ENCODE measurements around the gene KRT84. TPM values are rescaled to one million over a fixed set of nuclear protein-coding genes. Genes with fewer than 3 reads are reported as not detected.

The KRT84 gene
- total RNA-seq, 1 donor from 2014 or later = not detected

- intact Hi-C loops (cut with DNase I) = no loop called here
- ATAC-seq = peak; percentile 31
Observed at GRCh38 chr12:52391618-52392002, 6.2 kb upstream of the KRT84 start.

GRCh38 chr12:52390739-52391617 lies 5.5 kb upstream of the KRT84 start:
- DNase-seq (ENCODE audit: low spot score) = no peak
- intact Hi-C loops (cut with DNase I) = no loop called here
- ATAC-seq = peak; percentile 32

More at GRCh38 chr12:52391618-52392002, 6.2 kb upstream of the KRT84 start:
- no peak for DNase-seq (ENCODE audit: low spot score)

GRCh38 chr12:52389313-52390207 lies 4.1 kb upstream of the KRT84 start:
- intact Hi-C loops (cut with DNase I) = no loop called here
- no peak for ATAC-seq
- no peak for DNase-seq (ENCODE audit: low spot score)

GRCh38 chr12:52387859-52388258 lies 2.4 kb upstream of the KRT84 start:
- DNase-seq (ENCODE audit: low spot score) = no peak
- intact Hi-C loops (cut with DNase I) = no loop called here
- ATAC-seq = no peak

GRCh38 chr12:52383331-52383730 lies 2.1 kb downstream of the KRT84 start:
- ATAC-seq = no peak
- DNase-seq (ENCODE audit: low spot score) = no peak
- intact Hi-C loops (cut with DNase I) = no loop called here

- intact Hi-C loops (cut with DNase I) = no loop called here
- DNase-seq (ENCODE audit: low spot score) (no peak), ATAC-seq (no peak)
Observed at GRCh38 chr12:52382854-52383253, 2.6 kb downstream of the KRT84 start.

GRCh38 chr12:52381206-52381605 lies 4.2 kb downstream of the KRT84 start:
- intact Hi-C loops (cut with DNase I) = no loop called here
- DNase-seq (ENCODE audit: low spot score) (no peak), ATAC-seq (no peak)

GRCh38 chr12:52380271-52380694 lies 5.2 kb downstream of the KRT84 start:
- DNase-seq (ENCODE audit: low spot score) (no peak), ATAC-seq (no peak)
- intact Hi-C loops (cut with DNase I) = no loop called here

- intact Hi-C loops (cut with DNase I) = loop anchor here (10.0 kb wide), 1 partner anchor 495 kb away; no protein-coding TSS in a partner anchor
- ATAC-seq (no peak), DNase-seq (ENCODE audit: low spot score) (no peak)
Observed at GRCh38 chr12:52379536-52379935, 5.9 kb downstream of the KRT84 start.

- ATAC-seq (no peak), DNase-seq (ENCODE audit: low spot score) (no peak)
- intact Hi-C loops (cut with DNase I) = loop anchor here (10.0 kb wide), 1 partner anchor 497 kb away; no protein-coding TSS in a partner anchor
Observed at GRCh38 chr12:52378091-52378490, 7.4 kb downstream of the KRT84 start.

GRCh38 chr12:52377266-52377665 lies 8.2 kb downstream of the KRT84 start:
- DNase-seq (ENCODE audit: low spot score) (no peak), ATAC-seq (no peak)
- intact Hi-C loops (cut with DNase I) = loop anchor here (10.0 kb wide), 1 partner anchor 498 kb away; no protein-coding TSS in a partner anchor

- ATAC-seq (peak; percentile 90), DNase-seq (ENCODE audit: low spot score) (peak; percentile 90)
- intact Hi-C loops (cut with DNase I) = loop anchor here (10.0 kb wide), 1 partner anchor 502 kb away; no protein-coding TSS in a partner anchor
Observed at GRCh38 chr12:52372216-52373154, 13.0 kb downstream of the KRT84 start.

- ATAC-seq = peak; percentile 42
- intact Hi-C loops (cut with DNase I) = loop anchor here (10.0 kb wide), 1 partner anchor 503 kb away; no protein-coding TSS in a partner anchor
- no peak for DNase-seq (ENCODE audit: low spot score)
Observed at GRCh38 chr12:52371716-52372115, 13.7 kb downstream of the KRT84 start.

GRCh38 chr12:52370926-52371608 lies 14.4 kb downstream of the KRT84 start:
- DNase-seq (ENCODE audit: low spot score) = peak; percentile 81
- ATAC-seq = peak; percentile 95
- intact Hi-C loops (cut with DNase I) = loop anchor here (10.0 kb wide), 1 partner anchor 504 kb away; no protein-coding TSS in a partner anchor

GRCh38 chr12:52369809-52370208 lies 15.6 kb downstream of the KRT84 start:
- intact Hi-C loops (cut with DNase I) = loop anchor here (10.0 kb wide), 1 partner anchor 505 kb away; no protein-coding TSS in a partner anchor
- no peak for ATAC-seq
- no peak for DNase-seq (ENCODE audit: low spot score)

- intact Hi-C loops (cut with DNase I) = no loop called here
- ATAC-seq = no peak
- DNase-seq (ENCODE audit: low spot score) = no peak
Observed at GRCh38 chr12:52369211-52369610, 16.2 kb downstream of the KRT84 start.

- ATAC-seq = no peak
- intact Hi-C loops (cut with DNase I) = no loop called here
- no peak for DNase-seq (ENCODE audit: low spot score)
Observed at GRCh38 chr12:52368508-52368907, 16.9 kb downstream of the KRT84 start.

- intact Hi-C loops (cut with DNase I) = no loop called here
- no peak for DNase-seq (ENCODE audit: low spot score)
- ATAC-seq = no peak
Observed at GRCh38 chr12:52367876-52368275, 17.6 kb downstream of the KRT84 start.

All from sciatic nerve (tissue), 2 donors.